ENCODE measurements around the gene KLC4.
"Not testable (repeated sequence)": the region's sequence is repeated elsewhere in the genome, so short reads cannot be mapped to it uniquely, and the experiment has no call there.

The KLC4 gene

GRCh38 chr6:43070028-43070632 lies 10.7 kb downstream of the KLC4 start:
- DNase-seq (ENCODE audit: low read depth in 2 of 2), result no peak

GRCh38 chr6:43074847-43075669 lies 15.6 kb downstream of the KLC4 start:
- DNase-seq (ENCODE audit: low read depth in 2 of 2), result no peak

- no peak for DNase-seq (ENCODE audit: low read depth in 2 of 2)
These were observed 16.4 kb downstream of the KLC4 start, which contains the start of gene PTK7 for GRCh38 chr6:43075670-43076463. TSS of gene PTK7 (plus strand) at chr6:43076314. CDS start at chr6:43076489, 175 bp downstream.

GRCh38 chr6:43076464-43077332 lies 17.3 kb downstream of the KLC4 start:
- no peak for DNase-seq (ENCODE audit: low read depth in 2 of 2)

GRCh38 chr6:43077333-43077809 lies 17.9 kb downstream of the KLC4 start:
- no peak for DNase-seq (ENCODE audit: low read depth in 2 of 2)

- DNase-seq (ENCODE audit: low read depth in 2 of 2), result no peak
These were observed 18.6 kb downstream of the KLC4 start for GRCh38 chr6:43077981-43078511.

GRCh38 chr6:43078691-43079090 lies 19.3 kb downstream of the KLC4 start:
- DNase-seq (ENCODE audit: low read depth in 2 of 2), result no peak

GRCh38 chr6:43081043-43081442 lies 21.6 kb downstream of the KLC4 start:
- DNase-seq (ENCODE audit: low read depth in 2 of 2), result no peak

- not testable (repeated sequence) for DNase-seq (ENCODE audit: low read depth in 2 of 2)
These were observed 22.5 kb downstream of the KLC4 start for GRCh38 chr6:43081922-43082321.

- no peak for DNase-seq (ENCODE audit: low read depth in 2 of 2)
These were observed 23.6 kb downstream of the KLC4 start for GRCh38 chr6:43082806-43083655.

GRCh38 chr6:43086022-43086658 lies 26.7 kb downstream of the KLC4 start:
- no peak for DNase-seq (ENCODE audit: low read depth in 2 of 2)

GRCh38 chr6:43088654-43089056 lies 29.2 kb downstream of the KLC4 start:
- no peak for DNase-seq (ENCODE audit: low read depth in 2 of 2)

GRCh38 chr6:43089467-43089866 lies 30.0 kb downstream of the KLC4 start:
- DNase-seq (ENCODE audit: low read depth in 2 of 2), result no peak

GRCh38 chr6:43089874-43090558 lies 30.6 kb downstream of the KLC4 start:
- no peak for DNase-seq (ENCODE audit: low read depth in 2 of 2)

- no peak for DNase-seq (ENCODE audit: low read depth in 2 of 2)
These were observed 31.1 kb downstream of the KLC4 start for GRCh38 chr6:43090559-43090956.

- DNase-seq (ENCODE audit: low read depth in 2 of 2), result no peak
These were observed 31.6 kb downstream of the KLC4 start for GRCh38 chr6:43091020-43091419.

- no peak for DNase-seq (ENCODE audit: low read depth in 2 of 2)
These were observed 32.1 kb downstream of the KLC4 start for GRCh38 chr6:43091436-43091991.

- no peak for DNase-seq (ENCODE audit: low read depth in 2 of 2)
These were observed 33.2 kb downstream of the KLC4 start for GRCh38 chr6:43092635-43093034.

Measured in stimulated activated CD8-positive, alpha-beta memory T cell treated with anti-CD3 and anti-CD28 coated beads, Interleukin-15, amount 100 ng/mL, for 4 hours (primary cell).